CD4-positive, alpha-beta T cell treated with Interleukin-6 at 100 ng/mL for 8 hours (primary cell): ENCODE results near the gene SPINT2.
"Not testable (repeated sequence)": the region's sequence is repeated elsewhere in the genome, so short reads cannot be mapped to it uniquely, and the experiment has no call there.

Source experiments
- DNase-seq: peaks from one replicate; pipeline ENCODE4 v3.0.0-alpha.2; 2020; ENCODE audit warnings: mixed read lengths, low spot score

SPINT2 gene

GRCh38 chr19:38321646-38322196 is 57.3 kb downstream of the SPINT2 start:
- no peak for DNase-seq

- no peak for DNase-seq
Measured at GRCh38 chr19:38323291-38323690, 58.9 kb downstream of the SPINT2 start.

GRCh38 chr19:38324431-38324830 is 60.1 kb downstream of the SPINT2 start:
- no peak for DNase-seq

- DNase-seq: no peak
Measured at GRCh38 chr19:38326591-38326990, 62.2 kb downstream of the SPINT2 start.

- no peak for DNase-seq
Measured at GRCh38 chr19:38329651-38330050, 65.3 kb downstream of the SPINT2 start.

- DNase-seq: no peak
Measured at GRCh38 chr19:38331728-38332127, 67.4 kb downstream of the SPINT2 start.

- no peak for DNase-seq
Measured at GRCh38 chr19:38333245-38333644, 68.9 kb downstream of the SPINT2 start.

GRCh38 chr19:38335949-38336637 is 71.7 kb downstream of the SPINT2 start:
- DNase-seq: peak; percentile 95

- DNase-seq: peak; percentile 97
Measured at GRCh38 chr19:38336638-38337359, 72.4 kb downstream of the SPINT2 start.

- DNase-seq: no peak
Measured at GRCh38 chr19:38337360-38337653, 72.9 kb downstream of the SPINT2 start.

GRCh38 chr19:38339011-38339410 is 74.6 kb downstream of the SPINT2 start:
- not testable (repeated sequence) for DNase-seq

- no peak for DNase-seq
Measured at GRCh38 chr19:38340927-38341326, 76.6 kb downstream of the SPINT2 start.
